GM12873 (cell line): ENCODE results near the gene ZC3HAV1L.

Experiments
- TF ChIP-seq, protein P1 (sequence below): IDR thresholded peaks from 2 replicates; pipeline ENCODE4 v1.5.1; 2012; ENCODE audit warnings: low read depth, mild to moderate bottlenecking, moderate library complexity, low read length, control low read depth; ENCODE audit not compliant: insufficient read depth; ENCODE audit errors: missing control alignments

ZC3HAV1L gene

DNA sequence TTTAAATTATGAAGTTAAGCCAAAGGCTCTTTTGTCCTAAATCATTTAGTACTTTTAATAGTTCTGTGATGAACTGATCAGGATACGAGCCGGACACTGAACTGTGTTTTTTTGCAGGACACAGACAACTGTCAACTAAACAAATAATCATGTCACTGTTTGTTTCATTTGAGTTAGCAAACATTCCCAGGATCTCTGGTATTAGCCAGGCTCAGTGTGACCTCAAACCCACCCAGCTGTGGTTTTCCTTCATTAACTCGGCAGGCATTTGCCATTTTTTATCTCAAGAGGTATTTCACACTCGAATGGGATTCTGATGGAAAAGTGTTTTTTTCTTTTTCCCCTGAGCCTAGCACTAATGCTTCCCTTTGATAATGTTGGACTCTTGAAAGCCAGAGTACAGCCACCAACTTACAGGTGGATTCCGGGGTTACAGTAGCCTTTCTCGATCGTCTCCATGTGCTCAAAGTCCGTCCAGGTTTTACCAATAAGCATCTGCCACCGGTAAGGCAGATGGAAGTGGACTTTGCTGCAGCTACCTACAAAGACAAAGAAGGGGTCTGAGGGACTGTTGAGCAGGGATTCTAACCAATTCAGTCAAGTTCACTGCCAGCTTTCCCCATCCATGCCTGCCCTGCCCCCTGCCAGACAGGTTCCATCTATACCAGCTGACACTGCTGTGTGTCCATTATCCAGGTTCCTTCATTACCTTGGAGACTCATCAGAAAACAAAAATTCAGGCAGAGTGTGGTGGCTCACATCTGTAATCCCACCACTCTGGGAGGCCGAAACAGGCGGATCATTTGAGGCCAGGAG is 40.2 kb upstream of the ZC3HAV1L start:
- TF ChIP-seq, protein P1, sequence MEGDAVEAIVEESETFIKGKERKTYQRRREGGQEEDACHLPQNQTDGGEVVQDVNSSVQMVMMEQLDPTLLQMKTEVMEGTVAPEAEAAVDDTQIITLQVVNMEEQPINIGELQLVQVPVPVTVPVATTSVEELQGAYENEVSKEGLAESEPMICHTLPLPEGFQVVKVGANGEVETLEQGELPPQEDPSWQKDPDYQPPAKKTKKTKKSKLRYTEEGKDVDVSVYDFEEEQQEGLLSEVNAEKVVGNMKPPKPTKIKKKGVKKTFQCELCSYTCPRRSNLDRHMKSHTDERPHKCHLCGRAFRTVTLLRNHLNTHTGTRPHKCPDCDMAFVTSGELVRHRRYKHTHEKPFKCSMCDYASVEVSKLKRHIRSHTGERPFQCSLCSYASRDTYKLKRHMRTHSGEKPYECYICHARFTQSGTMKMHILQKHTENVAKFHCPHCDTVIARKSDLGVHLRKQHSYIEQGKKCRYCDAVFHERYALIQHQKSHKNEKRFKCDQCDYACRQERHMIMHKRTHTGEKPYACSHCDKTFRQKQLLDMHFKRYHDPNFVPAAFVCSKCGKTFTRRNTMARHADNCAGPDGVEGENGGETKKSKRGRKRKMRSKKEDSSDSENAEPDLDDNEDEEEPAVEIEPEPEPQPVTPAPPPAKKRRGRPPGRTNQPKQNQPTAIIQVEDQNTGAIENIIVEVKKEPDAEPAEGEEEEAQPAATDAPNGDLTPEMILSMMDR: no peak

GRCh38 chr7:139075031-139075652 is 39.3 kb upstream of the ZC3HAV1L start:
- TF ChIP-seq, protein P1: peak; percentile 72

DNA sequence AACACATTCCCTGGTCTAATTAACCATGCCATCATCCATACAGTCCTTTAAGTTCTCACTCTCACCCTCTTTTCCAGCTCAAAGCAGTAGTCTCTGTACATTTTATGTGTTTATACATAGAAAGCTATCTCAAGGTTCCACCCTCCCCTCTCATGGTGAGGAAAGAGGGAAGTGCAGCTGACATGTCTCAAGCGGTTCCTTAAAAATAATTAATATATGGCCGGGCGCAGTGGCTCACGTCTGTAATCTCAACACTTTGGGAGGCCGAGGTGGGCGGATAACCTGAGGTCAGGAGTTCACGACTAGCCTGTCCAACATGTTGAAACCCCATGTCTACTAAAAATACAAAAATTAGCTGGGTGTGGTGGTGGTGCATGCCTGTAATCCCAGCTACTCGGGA is 37.0 kb upstream of the ZC3HAV1L start:
- TF ChIP-seq, protein P1: no peak

DNA sequence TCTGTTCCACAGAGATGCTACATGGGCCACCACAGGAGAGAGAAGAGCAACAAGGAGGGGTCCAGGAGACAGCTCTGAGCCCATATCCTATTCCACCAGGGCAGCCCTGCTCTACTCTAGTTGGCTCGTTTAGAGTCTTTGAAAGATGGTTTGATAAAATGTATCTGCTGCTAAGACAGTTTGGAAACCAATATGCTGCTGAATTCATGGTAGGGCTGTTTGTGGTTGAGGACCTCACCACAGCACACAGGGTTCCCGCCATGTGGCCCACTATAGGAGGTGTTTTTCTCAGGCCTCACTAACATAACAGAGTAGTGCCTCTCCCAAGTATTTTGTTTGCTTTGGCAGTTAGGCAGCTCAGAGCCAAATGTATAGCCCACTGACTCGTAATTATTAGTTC is 35.8 kb upstream of the ZC3HAV1L start:
- TF ChIP-seq, protein P1: no peak

GRCh38 chr7:139068544-139069399 is 32.9 kb upstream of the ZC3HAV1L start:
- TF ChIP-seq, protein P1: no peak

GRCh38 chr7:139066315-139066714 is 30.5 kb upstream of the ZC3HAV1L start:
- TF ChIP-seq, protein P1: no peak

DNA sequence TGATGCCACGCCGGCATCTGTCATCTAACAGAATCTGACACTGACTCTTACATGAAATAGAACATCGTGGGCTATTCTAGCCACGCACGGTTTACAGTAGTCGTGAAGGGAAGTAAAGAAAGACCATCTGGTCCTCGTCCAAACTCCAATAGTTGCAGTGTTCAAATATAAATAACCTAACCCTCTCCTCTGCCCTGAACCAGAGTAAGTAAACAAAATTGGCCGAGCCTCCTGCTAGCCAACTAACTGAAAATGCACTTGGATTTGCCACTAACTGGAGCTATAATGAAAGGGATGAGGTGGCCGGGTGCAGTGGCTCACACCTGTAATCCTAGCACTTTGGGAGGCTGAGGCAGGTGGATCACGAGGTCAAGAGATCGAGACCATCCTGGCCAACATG is 29.5 kb upstream of the ZC3HAV1L start:
- TF ChIP-seq, protein P1: no peak
